Measurements from ENCODE around the gene CACNA2D1.

CACNA2D1 gene

DNA sequence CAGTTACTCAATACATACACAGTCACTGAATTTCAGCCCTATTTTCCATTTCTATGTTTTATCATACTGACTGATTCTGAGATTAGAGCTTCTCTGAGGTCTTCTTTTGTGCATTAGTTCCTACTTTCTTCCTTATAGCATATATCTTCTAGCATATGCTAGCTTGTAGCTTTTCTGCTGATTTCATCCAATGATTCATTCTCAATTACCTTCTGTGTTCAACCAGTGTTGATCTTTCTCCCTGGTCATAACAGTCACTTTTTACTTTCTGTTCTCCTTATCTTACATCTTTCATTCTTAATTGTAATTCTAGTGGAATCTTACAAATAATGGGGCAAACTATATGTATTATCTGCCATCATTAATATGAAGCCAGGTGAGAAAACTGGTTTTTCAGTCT is 514.2 kb downstream of the CACNA2D1 start:
- DNase-seq = no peak

DNA sequence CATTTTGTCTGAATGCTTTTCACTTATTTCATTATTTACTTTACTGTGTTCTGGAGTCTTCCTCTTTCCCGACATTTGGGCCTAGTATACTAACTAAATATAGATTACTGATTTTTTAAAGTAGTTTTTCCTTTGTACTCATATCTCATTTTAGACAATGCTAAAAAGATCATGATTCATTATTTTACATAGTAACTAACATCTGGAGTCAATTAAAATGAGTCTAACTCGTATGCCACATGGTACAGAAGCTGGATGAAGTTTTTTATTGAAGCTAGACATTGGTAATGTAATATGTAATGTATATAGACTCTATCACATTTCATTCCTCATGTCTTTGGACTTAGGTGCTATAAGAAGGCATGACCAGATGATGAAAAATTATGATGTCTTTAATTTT is 517.4 kb downstream of the CACNA2D1 start:
- DNase-seq = no peak

DNA sequence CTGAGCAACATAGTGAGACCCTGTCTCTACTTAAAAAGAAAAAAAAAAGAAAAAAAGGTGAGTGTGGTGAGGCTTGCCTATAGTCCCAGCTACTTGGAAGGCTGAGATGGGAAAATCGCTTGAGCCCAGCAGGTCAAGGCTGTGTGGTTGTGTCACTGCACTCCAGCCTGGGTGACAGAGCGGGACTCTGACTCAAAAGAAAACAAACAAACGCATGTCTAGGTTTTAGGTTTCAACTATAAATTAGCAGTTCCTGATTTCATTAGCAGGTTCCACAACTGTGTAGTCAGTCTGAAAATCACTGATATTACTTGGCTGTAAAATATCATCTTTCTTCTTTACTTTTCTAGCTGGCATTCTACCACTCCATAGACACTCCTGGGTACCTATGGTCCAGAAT is 518.0 kb downstream of the CACNA2D1 start:
- DNase-seq = no peak

- DNase-seq = no peak
Observed at GRCh38 chr7:81924494-81924893, 519.1 kb downstream of the CACNA2D1 start.

DNA sequence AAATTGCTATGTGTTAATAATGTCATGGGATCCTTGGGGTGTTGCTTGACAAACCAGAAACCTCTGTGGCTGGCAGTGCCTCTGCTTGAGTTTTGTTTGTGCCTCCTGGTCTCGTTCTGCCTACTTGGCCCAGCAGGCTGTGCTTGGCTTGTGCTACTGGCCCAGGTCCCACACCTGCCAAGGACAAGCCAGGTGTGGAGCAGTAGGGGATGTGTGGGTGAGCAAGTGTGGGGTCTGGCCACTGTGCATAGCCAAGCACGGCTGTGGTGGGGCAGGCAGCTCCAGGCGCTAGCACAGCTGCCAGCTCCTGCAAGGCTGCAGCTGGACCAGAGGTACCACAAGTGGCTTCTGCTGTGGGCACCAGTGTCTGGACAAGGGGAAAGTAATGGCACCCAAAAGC is 524.1 kb downstream of the CACNA2D1 start:
- DNase-seq = no peak

DNA sequence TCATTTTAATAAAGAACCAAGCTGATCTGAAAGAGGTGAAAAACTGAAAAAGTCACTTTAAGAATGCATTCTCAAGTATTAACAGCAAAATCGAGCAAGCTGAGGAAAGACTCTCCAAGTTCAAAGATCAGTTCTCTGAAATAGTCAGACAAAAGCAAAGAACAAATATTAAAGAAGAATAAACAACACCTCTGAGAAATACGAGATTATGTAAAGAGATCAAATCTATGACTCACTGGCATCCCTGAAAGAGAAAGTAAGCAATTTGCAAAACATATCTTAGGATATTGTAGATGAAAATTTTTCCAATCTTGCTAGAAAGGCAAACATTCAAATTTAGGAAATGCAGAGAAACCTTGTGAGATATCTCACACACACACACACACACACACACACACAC is 535.4 kb downstream of the CACNA2D1 start:
- no peak for DNase-seq

GRCh38 chr7:81903115-81903514 is 540.5 kb downstream of the CACNA2D1 start:
- DNase-seq = no peak

DNA sequence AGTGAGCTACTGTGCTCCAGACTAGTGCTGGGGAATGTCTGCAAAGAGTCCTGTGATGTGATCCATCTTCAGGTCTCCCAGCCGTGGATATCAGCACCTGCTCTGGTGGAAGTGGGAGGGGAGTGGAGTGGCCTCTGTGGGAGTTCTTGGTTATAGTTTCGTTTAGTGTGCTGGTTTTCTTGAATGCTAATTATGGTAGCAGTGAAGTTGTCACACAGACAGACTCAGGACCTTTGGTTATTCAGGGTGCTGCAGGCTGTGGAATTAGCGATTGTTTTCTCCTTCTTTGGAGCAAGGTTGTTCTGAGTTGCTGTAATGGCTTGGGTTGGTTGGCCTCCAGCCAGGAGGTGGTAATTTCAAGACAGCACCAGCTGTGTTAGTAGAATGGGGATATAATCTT is 541.0 kb downstream of the CACNA2D1 start:
- no peak for DNase-seq
